Measurements from ENCODE around the gene DNAH11. TPM values are rescaled to one million over a fixed set of nuclear protein-coding genes. Genes with fewer than 3 reads are reported as not detected.

DNAH11 gene
- total and polyA plus RNA-seq, 2 of the 4 experiments (the other 2 are of a cell fraction): not detected

GRCh38 chr7:21782996-21783395, 240.2 kb downstream of the DNAH11 start:
- H3K4ac ChIP-seq (ENCODE audit: low read depth, low read length): no peak overlapping the region
- no peak overlapping the region for H2AK9ac ChIP-seq (replicated peaks; ENCODE audit: low read depth, low read length, poor library complexity)
- H4K8ac ChIP-seq (ENCODE audit: low read depth in 2 of 2, low read length in 2 of 2): no peak overlapping the region
- no peaks in the 10 kb centered on the region for H3K79me1 ChIP-seq (ENCODE audit: low read depth in 1 of 2, low read length in 2 of 2)
- no peak overlapping the region for H4K5ac ChIP-seq (ENCODE audit: low read depth, low read length)
- no peaks in the 10 kb centered on the region for H3K36me3 ChIP-seq (ENCODE audit: control insufficient read depth, insufficient read depth, low read length)
- no peak overlapping the region for H3K4me2 ChIP-seq (ENCODE audit: low read depth, low read length)
- H3K9ac ChIP-seq (ENCODE audit: low read depth, low read length): no peak overlapping the region
- no peak overlapping the region for H3K56ac ChIP-seq (ENCODE audit: extremely low read depth, insufficient read depth, low read length)
- H3K4me3 ChIP-seq (ENCODE audit: insufficient read depth, low read depth, low read length): no peak overlapping the region
- ChIA-PET CTCF (no interaction called here), POLR2A (ENCODE audit: unreplicated experiment) (no interaction called here)
- no peaks in the 10 kb centered on the region for H3K4me1 ChIP-seq (ENCODE audit: control insufficient read depth, insufficient read depth, low read length)
- H2AK5ac ChIP-seq (ENCODE audit: low read depth, low read length): no peak overlapping the region
- no TSS peak for BruUV-seq (replicated peaks)
- no peaks in the 10 kb centered on the region for H4K20me1 ChIP-seq (ENCODE audit: insufficient read depth, low read length)
- H3K9me1 ChIP-seq (ENCODE audit: insufficient read depth, low read length): no peaks in the 10 kb centered on the region
- no peak overlapping the region for H3K18ac ChIP-seq (ENCODE audit: low read depth, low read length)
- H3K23ac ChIP-seq (ENCODE audit: low read depth, low read length): no peak overlapping the region
- no peak overlapping the region for H2BK20ac ChIP-seq (ENCODE audit: low read depth, low read length)
- H4K91ac ChIP-seq (ENCODE audit: insufficient read depth, low read depth, low read length): no peak overlapping the region
- no peak overlapping the region for H2AFZ ChIP-seq (replicated peaks; ENCODE audit: low read length, poor library complexity)
- no peaks in the 10 kb centered on the region for H3K27me3 ChIP-seq (ENCODE audit: control insufficient read depth, insufficient read depth, low read length)
- TF ChIP-seq FOS (IDR thresholded peaks at IDR 0.05; ENCODE audit: low read depth, low read length) (no peak), BHLHE40 (IDR thresholded peaks at IDR 0.05; ENCODE audit: low read depth, low read length) (no peak), RFX5 (IDR thresholded peaks at IDR 0.05; ENCODE audit: low read depth, low read length) (no peak)
- dilution Hi-C loops (cut with HindIII; ENCODE audit: low sequenced_read_pairs, unreplicated experiment) (no loop called here), intact Hi-C loops (cut with micrococcal nuclease) (no loop called here), in situ Hi-C loops (cut with MboI; ENCODE audit: low sequenced_read_pairs) (no loop called here)
- DNase-seq (no peak), ATAC-seq (ENCODE audit: low read depth) (no peak)
- H2BK120ac ChIP-seq (ENCODE audit: low read depth, low read length): no peak overlapping the region
- no peak overlapping the region for H3K27ac ChIP-seq (ENCODE audit: insufficient read depth, low read length)
- H2BK15ac ChIP-seq (ENCODE audit: low read depth, low read length): no peak overlapping the region
- WGBS, 2 experiments (ENCODE audit: extremely low coverage in 2 of 2, insufficient read length in 1 of 2): no CpG with 5 or more reads among the region's 2 CpGs
- H2BK5ac ChIP-seq (ENCODE audit: low read depth, low read length, poor library complexity, severe bottlenecking): no peak overlapping the region
- H3K14ac ChIP-seq (replicated peaks; ENCODE audit: low read depth, low read length): no peak overlapping the region
- no peaks in the 10 kb centered on the region for H3K9me3 ChIP-seq (ENCODE audit: control insufficient read depth, insufficient read depth, low read length)

All from IMR-90 (cell line).